PC-9 (cell line): ENCODE data around the gene SALL1. TPM values are rescaled to one million over a fixed set of nuclear protein-coding genes. Genes with fewer than 3 reads are reported as not detected.

ENCODE experiments used
- BruUV-seq: library from RNA; stranded (reverse); fragments of 400-500 nt; replicated peaks from 2 replicates; lab custom pipeline; 2021; lab: Mats Ljungman, UMichigan
- CTCF ChIA-PET: fragments of 300-600 bp; sonication (Branson Sonifier 250); formaldehyde crosslinking; loops from one replicate; lab custom pipeline; 2022; ENCODE audit warnings: antibody characterized with exemption; lab: Charles Lee
- POLR2A ChIA-PET: fragments of 300-600 bp; sonication (Branson Sonifier 250); formaldehyde crosslinking; loops from one replicate; lab custom pipeline; 2022; ENCODE audit warnings: antibody characterized with exemption; ENCODE audit not compliant: unreplicated experiment; lab: Charles Lee
- DNase-seq, 2 experiments: peaks; one replicate each; pipeline versions ENCODE4 v3.0.0 to v3.0.0-alpha.2; 2015 to 2022; ENCODE audit warnings: mixed read lengths in 1 of 2
- H2AFZ ChIP-seq: fragments of 200-600 bp; sonication (generic); 2 replicates; pipeline ENCODE4 v1.8.1; 2017; ENCODE audit warnings: antibody characterized with exemption
- H3F3A ChIP-seq: fragments of 200-600 bp; sonication (generic); 2 replicates; pipeline ENCODE4 v1.8.1; 2017; ENCODE audit warnings: antibody characterized with exemption, mild to moderate bottlenecking, low read depth; ENCODE audit not compliant: insufficient read depth
- H3K27ac ChIP-seq: fragments of 200-600 bp; sonication (generic); 2 replicates; pipeline ENCODE4 v1.6.1; 2016; ENCODE audit warnings: mixed run types
- H3K27me3 ChIP-seq: fragments of 200-600 bp; sonication (generic); 2 replicates; pipeline ENCODE4 v1.6.1; 2016; ENCODE audit warnings: low read depth, mixed run types; ENCODE audit not compliant: insufficient read depth
- H3K36me3 ChIP-seq: fragments of 200-600 bp; sonication (generic); 2 replicates; pipeline ENCODE4 v1.6.1; 2016; ENCODE audit warnings: low read depth, mixed run types
- H3K4me1 ChIP-seq: fragments of 200-600 bp; sonication (generic); replicated peaks from 2 replicates; pipeline ENCODE4 v1.6.1; 2016; ENCODE audit warnings: mixed run types; ENCODE audit not compliant: insufficient read depth
- H3K4me2 ChIP-seq: fragments of 200-600 bp; sonication (generic); 2 replicates; pipeline ENCODE4 v1.6.1; 2017; ENCODE audit warnings: mixed run types
- H3K4me3 ChIP-seq: fragments of 200-600 bp; sonication (generic); 2 replicates; pipeline ENCODE4 v1.6.1; 2016; ENCODE audit warnings: mixed run types
- H3K79me2 ChIP-seq: fragments of 200-600 bp; sonication (generic); 2 replicates; pipeline ENCODE4 v1.6.1; 2017; ENCODE audit warnings: low read depth, mixed run types
- H3K9me2 ChIP-seq: fragments of 200-600 bp; sonication (generic); 2 replicates; pipeline ENCODE4 v1.8.1; 2017; ENCODE audit warnings: mild to moderate bottlenecking; ENCODE audit not compliant: insufficient read depth
- H3K9me3 ChIP-seq: fragments of 200-600 bp; sonication (generic); 2 replicates; pipeline ENCODE4 v1.8.1; 2016; ENCODE audit warnings: low read depth; ENCODE audit not compliant: insufficient read depth
- H4K20me1 ChIP-seq: fragments of 200-600 bp; sonication (generic); 2 replicates; pipeline ENCODE4 v1.8.1; 2017; ENCODE audit not compliant: insufficient read depth
- CTCF ChIP-seq: fragments of 200-600 bp; sonication (generic); conservative IDR thresholded peaks from 2 replicates; pipeline ENCODE4 v1.6.1; 2017; ENCODE audit warnings: mixed run types, antibody characterized with exemption, mild to moderate bottlenecking, moderate library complexity
- EZH2 ChIP-seq: fragments of 200-600 bp; sonication (generic); IDR thresholded peaks from 2 replicates; pipeline ENCODE4 v1.8.0; 2017; ENCODE audit warnings: antibody characterized with exemption, low read depth
- intact Hi-C: fragments of 100-400 bp; cut with micrococcal nuclease; formaldehyde crosslinking; loops from one replicate; pipeline ENCODE4 v1.10.0; 2022; ENCODE audit not compliant: unreplicated experiment
- total RNA-seq: library from RNA; stranded (reverse); gene quantifications from 2 replicates; pipeline ENCODE4 v1.2.3, GENCODE V29; 2021

The SALL1 gene
- total RNA-seq, 1 experiment from 2014 or later: not detected

- H3K27me3 ChIP-seq: peaks cover 57% of the 10 kb centered on the region
- TF ChIP-seq CTCF (no peak), EZH2 (no peak)
- ChIA-PET CTCF (no interaction called here), POLR2A (no interaction called here)
- H3K4me3 ChIP-seq: no peak overlapping the region
- intact Hi-C loops: no loop called here
- no peaks in the 10 kb centered on the region for H3F3A ChIP-seq
- no peaks in the 10 kb centered on the region for H4K20me1 ChIP-seq
- BruUV-seq: no TSS peak
- no peak overlapping the region for H2AFZ ChIP-seq
- H3K27ac ChIP-seq: no peak overlapping the region
- no peaks in the 10 kb centered on the region for H3K4me1 ChIP-seq
- no peaks in the 10 kb centered on the region for H3K9me3 ChIP-seq
- H3K9me2 ChIP-seq: no peaks in the 10 kb centered on the region
- H3K79me2 ChIP-seq: no peaks in the 10 kb centered on the region
- no peaks in the 10 kb centered on the region for H3K36me3 ChIP-seq
- no peak for DNase-seq
- no peak overlapping the region for H3K4me2 ChIP-seq
Observed at GRCh38 chr16:51143196-51143977, 7.7 kb downstream of the SALL1 start.

DNA sequence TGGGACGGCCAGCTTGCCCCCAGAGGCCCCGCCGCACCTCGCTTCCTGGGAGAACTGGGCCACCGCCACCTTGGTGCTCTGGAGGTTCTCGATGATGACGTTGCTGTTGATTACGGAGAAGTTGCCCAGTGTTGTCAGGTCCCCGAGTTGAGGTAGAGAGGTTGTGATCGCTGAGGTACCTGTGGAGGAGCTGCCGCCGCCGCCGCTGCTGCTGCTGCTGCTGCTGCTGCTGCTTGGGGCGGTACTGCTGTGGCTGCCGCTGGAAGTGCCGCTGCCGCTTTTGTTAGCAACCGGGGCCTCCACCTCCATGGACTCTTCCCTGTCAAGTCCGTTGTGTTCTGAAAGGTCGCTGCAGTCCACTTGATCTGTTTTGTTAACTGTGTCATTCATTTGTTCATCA lies 9.5 kb downstream of the SALL1 start:
- no TSS peak for BruUV-seq
- no peaks in the 10 kb centered on the region for H3K9me2 ChIP-seq
- H3K4me1 ChIP-seq: no peaks in the 10 kb centered on the region
- peaks cover 76% of the 10 kb centered on the region for H3K27me3 ChIP-seq
- DNase-seq: no peak
- no peaks in the 10 kb centered on the region for H3K9me3 ChIP-seq
- H3K36me3 ChIP-seq: no peaks in the 10 kb centered on the region
- intact Hi-C loops: no loop called here
- H3K4me3 ChIP-seq: no peak overlapping the region
- no peaks in the 10 kb centered on the region for H4K20me1 ChIP-seq
- CTCF ChIA-PET: no interaction called here
- no peak overlapping the region for H2AFZ ChIP-seq
- POLR2A ChIA-PET: no interaction called here
- no peaks in the 10 kb centered on the region for H3K79me2 ChIP-seq
- H3K4me2 ChIP-seq: no peak overlapping the region
- no peak overlapping the region for H3K27ac ChIP-seq
- TF ChIP-seq EZH2 (no peak), CTCF (no peak)
- H3F3A ChIP-seq: no peaks in the 10 kb centered on the region

DNA sequence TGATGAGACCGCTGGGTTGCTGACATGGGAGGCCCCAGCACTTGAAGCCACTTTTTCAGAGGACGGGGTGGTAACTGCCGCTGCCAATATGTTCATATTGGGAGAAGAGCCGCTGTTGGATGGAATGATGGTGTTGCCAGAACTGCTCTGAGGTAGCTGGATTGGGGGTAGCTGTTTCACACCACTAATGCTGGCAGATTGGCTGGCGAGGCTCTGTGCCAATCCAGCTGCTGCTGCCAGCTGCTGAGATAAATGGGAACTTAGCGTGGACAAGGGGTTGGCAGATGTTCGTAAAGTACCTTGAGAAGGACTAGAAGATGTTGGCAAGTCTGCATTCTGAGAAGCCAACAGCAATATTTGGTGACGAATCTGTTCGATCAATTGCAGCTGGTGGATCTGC lies 10.0 kb downstream of the SALL1 start:
- Histone ChIP-seq H3K79me2 (no peaks in the 10 kb centered on the region), H3K9me3 (no peaks in the 10 kb centered on the region), H2AFZ (no peak overlapping the region), H3F3A (no peaks in the 10 kb centered on the region), H3K4me3 (no peak overlapping the region), H3K36me3 (no peaks in the 10 kb centered on the region), H3K27me3 (peaks cover 80% of the 10 kb centered on the region), H4K20me1 (no peaks in the 10 kb centered on the region), H3K9me2 (no peaks in the 10 kb centered on the region), H3K27ac (no peak overlapping the region), H3K4me2 (no peak overlapping the region), H3K4me1 (no peaks in the 10 kb centered on the region)
- no TSS peak for BruUV-seq
- ChIA-PET POLR2A (no interaction called here), CTCF (no interaction called here)
- TF ChIP-seq EZH2 (no peak), CTCF (no peak)
- intact Hi-C loops: no loop called here
- DNase-seq: no peak
